AG04449 (cell line): ENCODE measurements around the gene ZNF428.
A peak's percentile ranks its signal among the peaks of the same experiment; 100 is the strongest.

ENCODE experiments used
- CTCF ChIA-PET: fragments of 350-600 bp; formaldehyde crosslinking; extraction: SDS; loops from one replicate; lab custom pipeline; 2021; ENCODE audit warnings: antibody characterized with exemption; lab: Yijun Ruan, JAX
- POLR2A ChIA-PET: fragments of 400-600, 350-600 bp; formaldehyde crosslinking; extraction: SDS; loops from one replicate; lab custom pipeline; 2020; ENCODE audit warnings: antibody characterized with exemption, inconsistent platforms; lab: Yijun Ruan, JAX
- DNase-seq: peaks from one replicate; pipeline ENCODE4 v3.0.0-alpha.2; 2010; ENCODE audit warnings: low read depth, low spot score
- H3K4me3 ChIP-seq: 2 replicates; pipeline ENCODE4 v1.5.1; 2011; ENCODE audit warnings: low read depth, mild to moderate bottlenecking, control low read depth, low read length
- TF ChIP-seq, protein P1 (sequence below): IDR thresholded peaks from one replicate; pipeline ENCODE4 v1.5.1; 2011; ENCODE audit warnings: mild to moderate bottlenecking, moderate library complexity, low read length, control low read depth, inconsistent platforms; ENCODE audit not compliant: insufficient read depth; ENCODE audit errors: missing control alignments

The ZNF428 gene

DNA sequence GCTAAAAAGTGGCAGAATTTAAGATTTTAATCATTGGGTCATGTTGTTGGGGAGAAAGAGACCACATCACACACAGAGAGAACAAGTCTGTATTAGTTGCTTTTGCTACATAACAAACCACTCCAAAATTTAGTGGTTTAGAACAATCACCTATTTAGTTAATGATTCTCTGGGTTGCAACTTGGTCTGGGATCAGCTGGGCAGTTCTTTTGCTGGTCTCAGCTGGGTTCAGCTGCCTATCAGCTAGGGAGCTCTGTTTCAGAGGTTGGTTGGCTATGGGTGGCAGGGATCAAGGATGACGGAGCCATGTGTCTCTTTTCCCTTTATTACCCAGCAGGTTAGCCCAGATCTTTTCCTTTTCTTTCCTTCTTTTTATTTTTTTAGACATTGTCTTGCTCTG lies 34.9 kb downstream of the ZNF428 start:
- ChIA-PET POLR2A (interaction anchor here (0.6 kb wide), 1 partner anchor 10 kb away, joined by 3 read pairs; no protein-coding TSS in a partner anchor), CTCF (interaction anchor here (1.3 to 8.7 kb wide), 2 partner anchors 10 to 31 kb away, joined by 3 to 68 read pairs; partner anchors contain the start of genes IRGQ and ZNF576)
- H3K4me3 ChIP-seq = no peak overlapping the region
- no peak for DNase-seq
- TF ChIP-seq, protein P1, sequence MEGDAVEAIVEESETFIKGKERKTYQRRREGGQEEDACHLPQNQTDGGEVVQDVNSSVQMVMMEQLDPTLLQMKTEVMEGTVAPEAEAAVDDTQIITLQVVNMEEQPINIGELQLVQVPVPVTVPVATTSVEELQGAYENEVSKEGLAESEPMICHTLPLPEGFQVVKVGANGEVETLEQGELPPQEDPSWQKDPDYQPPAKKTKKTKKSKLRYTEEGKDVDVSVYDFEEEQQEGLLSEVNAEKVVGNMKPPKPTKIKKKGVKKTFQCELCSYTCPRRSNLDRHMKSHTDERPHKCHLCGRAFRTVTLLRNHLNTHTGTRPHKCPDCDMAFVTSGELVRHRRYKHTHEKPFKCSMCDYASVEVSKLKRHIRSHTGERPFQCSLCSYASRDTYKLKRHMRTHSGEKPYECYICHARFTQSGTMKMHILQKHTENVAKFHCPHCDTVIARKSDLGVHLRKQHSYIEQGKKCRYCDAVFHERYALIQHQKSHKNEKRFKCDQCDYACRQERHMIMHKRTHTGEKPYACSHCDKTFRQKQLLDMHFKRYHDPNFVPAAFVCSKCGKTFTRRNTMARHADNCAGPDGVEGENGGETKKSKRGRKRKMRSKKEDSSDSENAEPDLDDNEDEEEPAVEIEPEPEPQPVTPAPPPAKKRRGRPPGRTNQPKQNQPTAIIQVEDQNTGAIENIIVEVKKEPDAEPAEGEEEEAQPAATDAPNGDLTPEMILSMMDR = no peak

DNA sequence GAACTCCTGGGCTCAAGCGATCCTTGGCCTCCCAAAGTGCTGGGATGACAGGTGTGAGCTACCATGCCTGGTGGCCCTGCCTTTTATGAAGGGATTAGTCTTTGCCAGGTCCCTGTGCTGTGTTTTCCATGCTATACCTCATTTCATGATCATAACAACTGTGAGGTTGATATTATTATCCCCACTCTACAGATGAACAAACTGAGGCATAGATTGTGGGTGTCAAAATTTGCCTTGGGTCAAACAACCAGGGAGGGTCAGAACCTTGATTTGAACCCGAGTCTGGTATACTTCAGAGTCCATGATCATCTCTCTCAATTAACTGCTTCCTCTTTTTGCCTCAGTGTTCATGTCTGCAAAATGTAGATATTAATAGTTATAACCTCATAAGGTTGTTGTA lies 36.9 kb downstream of the ZNF428 start:
- DNase-seq = no peak
- H3K4me3 ChIP-seq = no peak overlapping the region
- ChIA-PET POLR2A (no interaction called here), CTCF (interaction anchor here (2.1 to 8.7 kb wide), 2 partner anchors 12 to 27 kb away, joined by 5 to 68 read pairs; partner anchors contain the start of genes IRGQ and ZNF576)
- TF ChIP-seq, protein P1 = no peak

GRCh38 chr19:43581467-43581866 lies 38.0 kb downstream of the ZNF428 start:
- POLR2A ChIA-PET = no interaction called here
- CTCF ChIA-PET = interaction anchor here (0.7 to 8.7 kb wide), 2 partner anchors 13 to 26 kb away, joined by 3 to 68 read pairs; partner anchors contain the start of genes IRGQ and ZNF576

GRCh38 chr19:43578787-43579186 lies 40.6 kb downstream of the ZNF428 start:
- no peak overlapping the region for H3K4me3 ChIP-seq
- ChIA-PET POLR2A (no interaction called here), CTCF (interaction anchor here (1.2 to 2.4 kb wide), 2 partner anchors 16 to 24 kb away, joined by 3 to 10 read pairs; no protein-coding TSS in a partner anchor)
- no peak for DNase-seq
- TF ChIP-seq, protein P1 = no peak

More at GRCh38 chr19:43581467-43581866, 38.0 kb downstream of the ZNF428 start:
- no peak overlapping the region for H3K4me3 ChIP-seq
- TF ChIP-seq, protein P1 = no peak
- DNase-seq = no peak

DNA sequence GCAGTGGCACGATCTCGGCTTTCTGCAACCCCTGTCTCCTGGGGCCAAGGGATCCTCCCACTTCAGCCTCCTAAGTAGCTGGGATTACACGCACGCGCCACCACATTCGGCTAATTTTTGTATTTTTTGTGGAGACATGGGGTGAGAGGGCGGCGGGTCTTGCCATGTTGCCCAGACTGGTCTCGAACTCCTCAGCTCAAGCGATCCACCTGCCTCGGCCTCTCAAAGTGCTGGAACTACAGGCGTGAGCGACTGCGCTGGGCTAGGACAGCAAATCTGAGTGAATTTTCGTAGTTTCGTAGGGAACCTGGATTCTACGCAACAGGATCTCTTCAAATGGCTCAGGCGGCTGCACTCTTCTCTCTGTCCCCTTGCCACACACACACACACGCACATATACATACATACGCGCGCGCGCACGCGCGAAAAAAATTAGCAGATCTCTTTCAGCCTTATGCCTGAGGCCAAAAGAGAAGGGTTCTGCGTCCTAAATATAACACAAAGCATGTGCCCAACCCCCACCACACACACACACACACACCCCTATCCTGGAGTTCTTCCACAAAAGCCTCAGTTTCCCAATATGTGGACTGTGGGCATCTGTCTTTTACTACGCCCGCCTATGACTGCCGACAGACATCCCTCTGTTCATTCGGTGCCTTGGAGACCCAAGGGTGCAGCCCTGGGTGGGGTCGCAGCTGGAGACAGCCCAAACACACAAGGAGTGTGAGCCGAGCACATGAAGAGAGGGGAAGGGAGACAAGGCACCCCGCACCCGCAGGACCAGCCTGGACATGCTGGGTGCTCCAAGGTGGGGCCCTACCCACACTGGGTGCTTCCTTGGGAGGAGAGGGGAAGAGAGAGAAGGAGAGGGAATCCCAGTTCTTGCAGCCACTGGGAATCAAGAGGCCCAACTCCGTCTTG lies 43.2 kb downstream of the ZNF428 start:
- POLR2A ChIA-PET = no interaction called here
- TF ChIP-seq, protein P1 = no peak
- CTCF ChIA-PET = interaction anchor here (1.0 to 2.7 kb wide), 4 partner anchors 18 to 21 kb away, joined by 3 to 21 read pairs (median 15); no protein-coding TSS in a partner anchor
- no peak for DNase-seq
- peak overlapping the region; percentile 92 for H3K4me3 ChIP-seq
